Right hindlimb (tissue), 1 donor: ENCODE measurements around the gene LDLRAD3.

Source experiments
- DNase-seq: peaks from one replicate; pipeline ENCODE4 v3.0.0-alpha.2; 2018

Gene LDLRAD3

GRCh38 chr11:36078686-36079055 lies 134.8 kb downstream of the LDLRAD3 start:
- DNase-seq, result no peak

- DNase-seq, result no peak
Observed at GRCh38 chr11:36079878-36080675, 136.2 kb downstream of the LDLRAD3 start.

DNA sequence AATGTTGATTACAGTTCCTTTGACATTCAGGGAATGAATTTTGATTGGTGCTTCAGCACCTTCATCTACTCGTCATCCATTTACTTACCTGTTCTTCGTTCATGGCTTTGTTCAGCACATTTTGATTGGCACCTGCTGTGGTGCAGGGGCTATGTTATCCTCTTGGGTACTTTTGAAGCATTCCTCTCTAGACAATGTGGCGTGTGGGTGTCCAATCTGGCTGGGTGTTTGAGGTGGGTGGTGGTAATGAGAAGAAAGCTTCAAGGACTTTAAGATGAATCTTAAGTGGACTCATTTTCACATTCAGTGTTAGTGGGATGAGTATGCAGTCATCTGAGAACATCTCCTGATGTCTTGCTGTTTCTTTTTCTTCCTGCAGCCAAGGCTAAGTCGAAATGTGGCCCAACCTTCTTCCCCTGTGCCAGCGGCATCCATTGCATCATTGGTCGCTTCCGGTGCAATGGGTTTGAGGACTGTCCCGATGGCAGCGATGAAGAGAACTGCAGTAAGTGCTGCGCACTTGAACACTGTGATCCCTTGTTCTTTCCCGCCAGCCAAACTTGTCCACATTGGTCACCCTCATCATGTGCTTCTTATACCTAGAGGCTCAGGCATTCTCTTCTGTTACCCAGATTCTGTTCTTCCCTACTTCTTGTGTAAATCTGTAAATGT lies 137.5 kb downstream of the LDLRAD3 start:
- DNase-seq, result no peak

GRCh38 chr11:36086366-36086765 lies 142.5 kb downstream of the LDLRAD3 start:
- DNase-seq, result no peak

- DNase-seq, result peak; percentile 57
Observed at GRCh38 chr11:36088266-36088972, 144.6 kb downstream of the LDLRAD3 start.

DNA sequence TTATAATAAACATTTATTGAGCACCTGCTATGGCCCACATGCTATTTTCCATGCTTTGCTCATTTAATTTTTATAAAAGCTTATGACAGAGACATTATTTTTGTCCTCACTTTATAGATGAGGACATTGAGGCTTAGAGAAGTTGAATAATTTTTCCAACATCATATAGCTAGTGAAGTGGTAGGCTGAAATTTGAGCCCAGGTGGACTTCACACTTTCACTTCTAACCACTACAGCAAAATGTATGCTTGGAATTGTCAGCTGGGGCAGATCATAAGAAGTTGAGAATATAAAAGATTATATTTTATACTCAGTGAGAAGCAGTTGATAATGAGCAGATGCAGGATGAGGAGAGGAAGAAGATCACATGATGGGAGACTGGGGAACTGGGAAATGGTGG lies 146.1 kb downstream of the LDLRAD3 start:
- no peak for DNase-seq

DNA sequence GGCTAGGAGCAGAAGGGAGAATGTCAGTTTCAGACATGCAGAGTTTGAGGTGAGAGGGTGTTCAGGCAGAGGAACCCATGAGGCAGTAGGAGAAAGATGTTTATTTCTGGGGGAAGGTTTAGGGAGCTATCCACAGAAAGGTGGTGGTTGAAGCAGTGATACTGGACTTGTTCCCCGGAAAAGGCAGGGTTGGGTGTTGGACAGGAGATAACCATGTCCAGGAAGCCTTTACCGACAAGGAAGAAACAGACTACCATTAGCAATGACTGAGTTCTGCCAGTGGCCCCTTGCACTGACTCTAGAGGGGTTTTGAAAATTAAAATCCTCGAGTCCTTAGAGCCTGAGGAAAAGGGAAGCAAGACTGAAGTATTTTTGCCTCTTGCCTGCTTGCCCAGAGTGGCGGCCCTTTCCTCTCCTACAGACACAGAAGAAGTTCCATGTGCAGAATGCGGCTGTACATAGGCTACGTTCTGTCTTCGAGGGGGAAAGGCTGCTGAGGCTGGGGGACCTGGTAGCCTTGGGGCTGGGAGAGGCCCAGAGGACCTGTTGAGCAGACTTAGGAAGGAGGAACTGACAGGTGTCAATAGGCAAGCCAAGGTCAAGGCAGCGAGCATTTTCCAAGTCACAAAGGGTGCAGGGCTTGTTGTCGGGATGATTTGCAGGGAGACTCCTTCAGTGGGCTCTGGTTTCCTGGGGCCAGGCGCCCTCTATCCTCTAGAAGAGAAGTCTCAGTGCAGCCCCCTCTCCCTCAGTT lies 146.7 kb downstream of the LDLRAD3 start:
- DNase-seq, result no peak

DNA sequence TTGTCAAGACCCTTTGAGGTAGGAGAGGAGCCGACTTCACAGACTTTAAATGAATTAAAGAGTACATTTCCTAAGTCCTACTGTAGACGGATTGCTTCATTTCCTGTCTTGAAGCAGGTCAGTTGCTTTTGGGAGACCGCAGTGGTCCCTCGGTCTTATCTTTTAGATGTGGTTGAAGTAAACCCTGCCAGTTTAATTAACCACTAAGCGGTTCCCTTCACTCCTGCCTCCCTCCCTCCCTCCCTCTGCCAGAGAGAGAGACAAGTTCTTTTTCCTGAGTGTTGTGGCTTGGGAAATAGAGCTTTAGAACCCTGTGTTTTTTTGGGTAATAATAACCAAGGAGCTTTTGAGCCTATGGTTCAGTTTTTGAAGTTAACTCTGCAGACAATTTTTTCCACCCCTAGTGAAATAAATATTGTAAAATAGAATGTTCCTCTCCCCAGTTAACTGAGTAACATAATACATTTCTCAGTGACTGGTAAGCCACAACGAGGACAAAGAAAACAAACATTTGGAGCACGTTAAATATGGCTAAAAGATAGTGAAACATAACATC lies 147.5 kb downstream of the LDLRAD3 start:
- DNase-seq, result no peak

GRCh38 chr11:36092314-36093030 lies 148.6 kb downstream of the LDLRAD3 start:
- no peak for DNase-seq

- DNase-seq, result no peak
Observed at GRCh38 chr11:36093548-36093947, 149.7 kb downstream of the LDLRAD3 start.

- no peak for DNase-seq
Observed at GRCh38 chr11:36094164-36094563, 150.3 kb downstream of the LDLRAD3 start.

- DNase-seq, result no peak
Observed at GRCh38 chr11:36095716-36096115, 151.9 kb downstream of the LDLRAD3 start.

- no peak for DNase-seq
Observed at GRCh38 chr11:36097219-36097650, 153.4 kb downstream of the LDLRAD3 start.

- DNase-seq, result no peak
Observed at GRCh38 chr11:36098087-36098486, 154.2 kb downstream of the LDLRAD3 start.

GRCh38 chr11:36098853-36099375 lies 155.1 kb downstream of the LDLRAD3 start:
- no peak for DNase-seq

DNA sequence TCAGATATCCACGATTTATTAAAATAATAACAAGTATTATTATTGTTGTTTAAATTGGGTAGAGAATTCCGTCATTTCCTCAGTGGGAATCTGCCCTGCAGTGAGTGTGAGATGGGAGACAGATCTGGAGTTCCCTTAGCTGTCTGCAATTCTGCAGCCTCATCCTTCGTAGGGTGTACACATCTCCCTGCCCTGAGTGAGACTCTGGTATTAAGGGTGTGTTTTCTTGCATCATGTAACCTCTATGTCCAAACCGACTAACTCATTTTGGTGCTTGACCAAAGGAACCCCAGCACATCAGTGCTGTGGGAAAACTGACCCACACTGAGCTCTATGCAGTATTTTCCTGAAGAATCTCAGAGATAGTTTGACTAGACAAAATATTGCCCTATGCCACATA lies 157.6 kb downstream of the LDLRAD3 start:
- no peak for DNase-seq

DNA sequence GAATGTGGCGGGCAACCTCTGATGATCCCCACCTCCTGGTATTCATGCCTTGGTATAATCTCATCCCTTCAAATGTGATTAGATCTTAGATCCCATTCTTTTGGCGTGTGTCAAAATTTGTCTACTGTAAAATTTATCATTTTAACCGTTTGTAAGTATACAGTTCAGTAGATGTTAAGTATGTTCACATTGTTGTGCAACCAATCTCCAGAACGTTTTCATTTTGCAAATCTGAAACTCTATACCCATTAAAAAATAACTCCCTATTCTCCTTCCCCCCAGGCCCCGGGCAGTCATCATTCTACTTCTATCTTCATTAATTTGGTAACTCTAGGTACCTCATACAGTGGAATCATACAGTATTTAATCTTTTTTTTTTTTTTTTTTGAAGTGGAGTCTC lies 159.0 kb downstream of the LDLRAD3 start:
- no peak for DNase-seq

DNA sequence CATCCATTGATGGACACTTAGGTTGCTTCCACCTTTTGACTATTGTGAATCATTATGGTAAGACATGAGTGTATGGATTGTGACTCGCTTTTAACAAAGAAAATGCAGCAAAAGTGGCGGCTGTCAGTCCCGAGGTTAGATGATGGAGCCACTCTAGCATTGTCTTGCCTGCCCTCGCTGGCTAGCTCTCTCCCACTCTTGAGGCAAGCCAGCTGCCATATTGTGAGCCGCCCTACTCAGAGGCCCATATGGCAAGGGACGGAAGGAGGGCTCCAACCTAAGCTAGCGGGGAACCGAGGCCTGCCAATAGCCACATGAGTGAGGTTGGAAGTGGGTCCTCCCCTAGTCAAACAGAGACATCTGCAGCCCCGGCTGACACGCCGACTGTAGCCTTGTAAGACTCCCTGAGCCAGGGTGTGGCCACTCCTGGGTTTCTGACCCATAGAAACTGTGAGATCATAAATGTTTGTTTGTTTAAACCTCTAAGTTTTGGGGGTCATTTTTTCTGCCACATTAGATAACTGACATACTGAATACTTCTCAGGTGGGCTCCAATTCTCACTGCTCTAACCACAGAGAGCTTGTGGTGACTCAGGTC lies 160.2 kb downstream of the LDLRAD3 start:
- DNase-seq, result no peak

DNA sequence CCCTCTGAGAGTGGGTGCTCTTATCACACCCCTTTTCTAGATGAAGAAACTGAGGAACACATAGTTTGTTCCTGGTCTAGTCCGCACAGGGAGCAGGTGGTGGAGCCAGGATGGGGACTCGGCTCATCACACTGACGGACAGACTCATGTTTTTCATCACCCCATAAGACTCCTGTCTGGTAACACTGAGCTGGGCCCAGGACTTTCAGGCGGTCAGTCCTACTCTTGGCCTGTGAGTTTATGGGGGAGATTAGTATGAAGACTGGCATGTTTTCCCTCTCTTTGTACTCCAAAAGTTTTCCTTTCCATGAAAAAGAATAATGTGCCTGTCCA lies 160.8 kb downstream of the LDLRAD3 start:
- DNase-seq, result no peak

DNA sequence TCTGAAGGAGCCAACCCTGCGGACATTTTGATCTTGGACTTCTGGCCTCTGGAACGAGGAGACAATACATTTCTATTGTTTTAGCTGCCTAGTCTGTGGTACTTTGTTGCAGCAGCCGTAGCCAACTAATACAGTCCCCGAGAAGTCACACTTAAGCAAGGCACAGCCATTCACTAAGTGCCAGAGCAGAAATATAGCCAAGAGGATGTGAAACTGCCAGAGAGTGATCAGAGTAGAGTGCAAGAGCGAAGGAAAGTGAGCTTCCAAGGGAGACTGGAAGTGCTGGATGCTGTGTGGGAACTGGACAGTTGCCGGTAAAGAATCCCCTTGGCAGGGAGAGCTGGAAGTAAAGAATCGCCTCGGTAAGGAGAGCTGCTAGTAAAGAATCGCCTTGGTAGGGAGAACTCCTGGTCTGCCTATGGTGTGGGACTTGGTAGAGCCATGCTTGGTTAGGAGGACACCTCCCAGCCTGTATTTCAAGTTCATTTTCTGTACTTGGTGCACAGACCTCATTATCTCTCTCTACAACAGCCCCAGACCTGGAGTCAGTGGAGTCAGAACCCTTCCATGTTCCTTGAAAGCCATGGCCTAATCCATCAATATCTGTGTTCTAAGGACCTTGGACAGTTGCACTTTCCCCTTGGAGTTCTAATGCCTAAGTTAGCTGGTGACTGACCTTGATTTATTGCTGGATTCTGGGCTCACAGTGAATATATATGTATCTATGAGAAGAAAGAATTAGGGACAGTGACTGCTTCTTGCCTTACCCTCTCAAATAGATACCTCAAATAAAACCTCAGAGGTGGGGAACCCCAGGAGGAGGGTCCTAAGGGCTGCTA lies 162.1 kb downstream of the LDLRAD3 start:
- DNase-seq, result no peak

DNA sequence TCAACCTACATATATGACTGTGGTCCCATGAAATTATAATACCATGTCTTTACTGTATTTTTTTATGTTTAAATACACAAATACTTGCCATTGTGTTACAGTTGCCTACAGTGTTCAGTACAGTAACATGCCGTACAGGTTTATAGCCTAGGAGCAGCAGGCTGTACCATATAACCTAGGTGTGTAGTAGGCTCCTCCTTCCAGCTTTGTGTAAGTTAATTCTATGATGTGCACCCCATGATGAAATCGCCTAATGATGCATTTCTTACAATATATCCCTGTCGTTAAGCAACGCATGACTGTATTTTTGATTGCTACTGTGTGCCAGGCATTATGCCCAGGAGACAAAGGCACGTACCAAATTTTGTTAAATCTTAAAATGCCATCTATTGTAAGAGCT lies 163.7 kb downstream of the LDLRAD3 start:
- DNase-seq, result no peak
